Fibroblast of skin of right biceps (primary cell): ENCODE measurements around the gene SF3B4.
"Not testable (repeated sequence)": the region's sequence is repeated elsewhere in the genome, so short reads cannot be mapped to it uniquely, and the experiment has no call there.

Source experiments
- DNase-seq: peaks from one replicate; pipeline ENCODE4 v3.0.0-alpha.2; 2013

The SF3B4 gene, protein sequence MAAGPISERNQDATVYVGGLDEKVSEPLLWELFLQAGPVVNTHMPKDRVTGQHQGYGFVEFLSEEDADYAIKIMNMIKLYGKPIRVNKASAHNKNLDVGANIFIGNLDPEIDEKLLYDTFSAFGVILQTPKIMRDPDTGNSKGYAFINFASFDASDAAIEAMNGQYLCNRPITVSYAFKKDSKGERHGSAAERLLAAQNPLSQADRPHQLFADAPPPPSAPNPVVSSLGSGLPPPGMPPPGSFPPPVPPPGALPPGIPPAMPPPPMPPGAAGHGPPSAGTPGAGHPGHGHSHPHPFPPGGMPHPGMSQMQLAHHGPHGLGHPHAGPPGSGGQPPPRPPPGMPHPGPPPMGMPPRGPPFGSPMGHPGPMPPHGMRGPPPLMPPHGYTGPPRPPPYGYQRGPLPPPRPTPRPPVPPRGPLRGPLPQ

DNA sequence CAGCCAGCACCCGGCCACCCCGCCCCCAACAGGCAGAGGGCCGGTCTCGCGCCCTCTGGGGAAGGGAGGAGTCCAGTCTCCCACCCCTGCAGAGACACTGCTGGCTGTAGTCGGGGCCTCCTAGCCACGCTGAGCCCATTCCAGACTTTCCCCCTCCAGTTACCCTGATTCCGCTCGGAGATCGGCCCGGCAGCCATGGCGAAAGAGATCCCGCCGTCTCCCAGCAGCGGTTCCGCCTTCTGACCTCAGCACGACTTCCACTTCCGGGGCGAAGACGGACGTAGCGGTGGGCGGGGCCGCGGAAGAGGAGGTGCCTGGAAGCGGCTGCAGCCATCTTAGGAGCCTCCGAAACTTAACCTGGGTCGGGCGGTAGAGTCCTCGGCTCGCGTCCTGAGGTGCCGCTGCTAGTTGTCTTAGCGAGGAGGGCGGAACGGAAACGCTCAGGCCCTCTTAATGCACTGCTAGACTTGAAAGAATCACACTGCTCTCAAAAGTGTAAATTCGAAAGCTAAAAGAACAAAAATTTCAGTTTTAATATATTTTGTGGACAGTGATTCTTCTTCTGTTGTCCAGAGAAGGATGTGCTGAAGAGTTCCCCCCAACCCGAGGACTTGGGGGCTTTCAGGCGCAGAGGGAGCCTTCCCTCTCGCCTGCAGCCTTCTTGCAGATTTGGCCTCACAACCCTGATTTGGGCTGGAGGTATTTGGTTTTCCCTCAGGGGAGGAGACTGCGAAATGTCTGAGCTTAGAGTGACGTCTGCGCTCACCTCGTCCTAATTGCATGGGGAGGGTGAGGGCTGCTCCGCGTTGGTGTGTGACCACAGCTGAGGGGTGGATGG lies at the start of gene SF3B4:
TSS of gene SF3B4 (minus strand) at position 241 of the 838 bp plus-strand sequence. CDS start at position 197, 44 bp downstream.
- DNase-seq = peak; percentile 93

DNA sequence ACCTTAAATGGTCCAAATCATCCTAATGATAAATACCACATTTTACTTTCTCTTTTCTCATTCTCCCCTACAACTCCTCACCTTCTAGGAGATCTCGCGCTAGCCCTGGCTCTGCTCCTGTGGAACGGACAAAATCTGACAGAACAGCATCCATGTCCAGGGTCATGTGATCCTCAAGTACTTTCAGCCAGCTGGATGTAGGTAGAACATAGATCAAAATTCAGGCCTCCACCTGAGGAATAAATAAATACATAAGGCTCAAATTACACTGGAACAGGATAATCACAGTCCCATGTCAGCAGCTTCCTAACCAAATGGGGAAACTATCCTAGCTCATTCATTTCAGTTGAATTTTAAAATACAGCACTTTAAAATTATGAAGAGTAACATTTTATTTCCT lies 49.7 kb upstream of the SF3B4 start:
- DNase-seq = no peak

DNA sequence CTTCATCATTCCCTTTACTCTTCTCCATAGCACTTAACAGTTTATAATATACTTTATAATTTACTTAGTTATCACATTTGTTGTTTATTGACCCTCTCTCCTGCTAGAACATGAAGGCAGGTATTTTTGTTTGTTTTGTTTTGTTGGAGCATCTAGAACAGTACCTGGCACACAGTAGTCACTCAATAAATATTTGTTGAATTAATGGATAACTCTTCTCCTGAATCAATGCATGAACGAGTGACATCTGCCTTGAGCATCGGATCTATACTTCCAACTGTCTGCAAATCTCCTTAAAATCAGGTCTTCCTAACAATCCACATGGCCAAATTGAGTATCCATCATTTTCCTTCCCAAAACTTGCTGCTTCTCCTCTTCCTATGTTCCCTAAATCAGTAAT lies 44.9 kb upstream of the SF3B4 start:
- DNase-seq = no peak

DNA sequence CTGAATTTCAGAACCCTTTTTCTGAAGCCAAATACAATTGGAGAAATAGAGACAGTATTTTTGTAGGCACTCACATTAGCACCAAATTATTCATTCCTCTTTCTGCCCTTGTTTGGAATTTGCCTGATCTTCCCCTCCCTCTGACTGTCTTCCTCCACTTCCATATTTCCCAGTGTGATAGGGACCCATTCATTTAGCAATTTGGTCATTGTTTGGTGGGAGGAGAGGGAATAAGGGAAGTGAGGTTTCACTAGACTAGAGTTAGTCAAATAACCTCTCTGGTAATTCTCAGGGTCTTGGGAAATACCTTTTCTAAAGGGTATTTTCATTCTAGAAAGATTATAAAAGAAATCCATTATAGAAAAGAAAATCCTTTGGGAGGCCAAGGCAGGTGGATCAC lies 40.0 kb upstream of the SF3B4 start:
- DNase-seq = no peak

DNA sequence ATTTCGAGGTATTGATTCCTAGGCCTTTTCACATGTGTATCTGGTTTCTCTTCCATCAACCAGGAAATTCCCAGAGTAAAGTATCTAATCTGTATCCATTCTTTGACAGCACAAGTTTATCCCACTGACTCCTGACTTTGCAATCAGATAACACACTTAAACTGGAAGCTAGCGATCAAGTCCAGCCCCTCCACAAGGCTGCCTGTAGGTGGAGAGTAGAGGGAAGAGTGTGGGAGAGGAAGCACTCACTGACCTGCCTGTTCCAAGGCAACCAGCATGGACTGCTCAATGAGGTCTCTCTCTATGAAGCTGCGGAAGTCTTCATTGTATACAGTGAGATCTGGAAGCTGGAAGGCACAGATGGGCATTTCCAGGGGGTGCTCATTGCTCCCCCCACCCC lies 39.4 kb upstream of the SF3B4 start:
- no peak for DNase-seq

DNA sequence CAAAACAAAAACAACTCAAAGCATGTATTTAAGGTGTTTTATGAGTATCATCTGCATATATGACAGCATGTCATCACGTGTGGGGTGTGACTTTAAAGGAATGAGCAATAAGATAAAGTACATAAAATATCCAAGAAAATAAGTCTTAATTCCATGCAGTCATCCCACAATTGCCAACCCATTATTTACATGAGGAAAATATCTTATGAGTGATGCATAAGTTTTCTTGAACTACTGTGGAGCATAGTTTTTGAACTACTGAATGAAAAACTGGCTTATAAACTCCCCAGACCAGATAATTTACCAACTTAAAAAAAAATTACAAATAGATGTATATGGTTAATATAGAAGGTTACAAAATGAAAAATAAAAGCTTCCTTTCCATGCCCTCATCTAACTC lies 38.8 kb upstream of the SF3B4 start:
- no peak for DNase-seq

DNA sequence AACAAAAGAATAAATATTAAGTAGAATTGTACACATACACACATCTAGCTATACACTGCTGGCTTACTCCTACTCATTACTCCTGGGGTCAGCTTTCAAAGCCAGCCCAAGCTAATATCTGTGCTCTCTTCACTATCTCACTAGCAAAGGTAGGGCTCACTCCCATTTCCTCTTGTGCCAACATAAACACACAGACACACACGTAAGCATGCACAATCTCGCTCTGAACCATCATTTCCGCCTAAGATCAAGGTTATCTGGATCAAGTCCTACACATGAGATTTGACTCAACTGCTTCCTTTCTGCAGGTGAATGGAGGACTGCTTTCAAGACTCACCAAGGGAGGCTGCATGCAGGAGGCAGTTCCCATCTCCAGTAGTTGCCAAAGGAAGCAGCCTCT lies 37.8 kb upstream of the SF3B4 start:
- no peak for DNase-seq

DNA sequence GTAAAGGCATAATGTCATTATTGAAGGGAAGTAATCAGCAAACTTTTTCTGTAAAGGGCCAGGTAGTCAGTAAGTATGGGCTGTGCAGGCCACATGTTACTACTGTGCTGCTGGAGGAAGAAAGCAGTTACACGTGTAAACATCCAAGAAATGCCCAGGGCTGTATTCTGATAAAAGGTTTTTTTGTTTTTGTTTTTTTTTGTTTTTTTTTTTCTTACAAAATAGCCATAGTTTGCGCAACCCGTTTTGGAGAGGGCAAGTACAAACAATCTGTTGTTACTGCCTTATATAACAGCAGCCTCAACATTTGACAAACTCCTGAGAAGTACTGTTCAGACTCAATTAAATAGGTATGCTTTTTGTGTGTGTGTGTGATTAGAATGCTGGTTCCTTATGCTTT lies 35.8 kb upstream of the SF3B4 start:
- no peak for DNase-seq

DNA sequence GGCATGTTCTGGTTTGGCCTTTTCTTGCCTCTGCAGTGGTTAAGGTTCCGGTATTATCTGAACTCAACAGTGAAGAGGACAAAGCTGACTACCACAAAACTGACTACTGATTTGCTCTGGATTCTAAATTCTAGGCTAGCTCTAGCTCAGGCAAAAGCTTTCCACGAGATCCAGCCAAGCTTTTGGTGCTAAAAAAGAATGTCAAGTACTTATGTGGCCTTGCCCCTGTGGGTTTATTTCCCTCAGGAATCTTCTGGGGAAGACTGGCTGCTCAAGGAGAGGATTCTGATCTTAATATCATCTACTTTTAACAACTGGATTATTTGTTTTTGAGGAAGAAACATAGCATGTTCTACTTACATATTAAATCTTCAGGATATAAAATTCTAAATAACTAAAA lies 35.1 kb upstream of the SF3B4 start:
- DNase-seq = no peak

DNA sequence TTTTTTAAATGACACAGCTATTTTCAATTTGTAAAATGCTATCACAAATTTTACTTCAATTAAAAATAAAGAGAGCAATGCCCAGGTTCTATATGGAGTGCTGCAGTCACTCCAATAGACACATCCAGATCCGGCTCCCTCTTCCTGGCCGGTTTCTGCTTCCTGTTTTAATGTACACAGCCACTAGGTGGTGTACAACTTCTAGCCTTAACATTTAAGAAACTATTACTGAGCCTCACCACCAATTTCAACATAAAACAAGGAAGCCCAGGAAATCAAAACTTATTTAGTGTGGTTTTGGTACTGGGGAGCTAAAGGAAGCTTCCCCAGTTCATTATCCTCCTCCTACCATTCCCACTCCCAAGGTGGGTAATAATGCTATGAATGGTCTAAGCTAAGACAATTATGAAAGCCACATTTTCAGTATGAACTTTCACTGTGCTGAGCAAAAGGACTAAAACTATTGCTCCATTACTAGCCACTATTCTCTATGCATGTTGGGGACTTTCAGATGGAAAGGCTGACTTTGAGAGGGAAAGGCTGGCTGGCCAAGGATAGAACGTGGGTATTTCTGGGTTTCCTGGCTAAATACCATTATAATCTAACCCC lies 34.5 kb upstream of the SF3B4 start:
- DNase-seq = peak; percentile 75

DNA sequence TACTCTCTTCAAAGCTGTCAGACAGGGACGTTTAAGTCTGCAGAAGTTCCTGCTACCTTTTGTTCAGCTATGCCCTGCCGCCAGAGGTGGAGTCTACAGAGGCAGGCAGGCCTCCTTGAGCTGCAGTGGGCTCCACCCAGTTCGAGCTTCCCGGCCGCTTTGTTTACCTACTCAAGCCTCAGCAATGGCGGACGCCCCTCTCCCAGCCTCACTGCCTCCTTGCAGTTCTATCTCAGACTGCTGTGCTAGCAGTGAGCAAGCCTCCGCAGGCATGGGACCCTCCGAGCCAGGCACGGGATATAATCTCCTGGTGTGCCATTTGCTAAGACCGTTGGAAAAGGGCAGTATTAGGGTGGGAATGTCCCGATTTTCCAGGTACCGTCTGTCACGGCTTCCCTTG lies 29.9 kb upstream of the SF3B4 start:
- not testable (repeated sequence) for DNase-seq

DNA sequence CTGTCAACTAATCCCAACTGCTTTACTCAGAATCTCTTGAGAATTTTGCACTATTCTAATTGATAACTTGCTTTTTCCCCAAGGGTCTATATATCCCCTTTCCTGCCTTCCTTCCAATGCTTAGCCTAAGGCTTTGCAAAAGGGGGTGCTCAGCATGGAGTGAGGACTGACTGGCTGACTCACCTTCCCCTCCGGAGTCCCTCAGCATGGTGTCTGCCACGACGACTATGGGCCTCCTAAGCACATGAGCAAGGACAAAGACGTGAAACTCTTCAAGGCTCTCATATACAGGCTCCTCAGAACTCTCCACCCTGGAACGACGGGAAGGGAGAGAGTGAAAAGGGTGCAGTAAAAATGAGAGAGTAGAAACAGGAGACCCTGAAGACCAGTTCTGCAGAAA lies 22.3 kb upstream of the SF3B4 start:
- DNase-seq = no peak

DNA sequence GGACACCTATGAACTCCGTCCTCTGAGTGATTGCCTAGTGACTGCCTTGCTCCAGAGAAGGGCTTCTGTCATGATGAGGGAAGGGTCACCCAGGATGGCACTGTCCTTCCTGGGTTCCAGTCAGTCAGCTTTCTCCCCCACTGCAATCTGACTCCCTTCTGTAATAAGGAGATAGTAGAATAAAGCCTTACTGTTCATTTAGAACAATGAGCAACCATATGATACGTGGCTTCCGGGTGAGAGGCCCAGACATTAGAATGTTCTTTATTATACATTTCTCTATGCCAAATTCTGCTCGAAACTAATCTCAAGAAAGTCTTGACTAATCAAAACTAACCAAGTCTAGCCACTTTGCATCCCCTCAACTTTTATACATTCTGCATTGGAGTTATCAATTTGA lies 17.6 kb upstream of the SF3B4 start:
- DNase-seq = no peak

DNA sequence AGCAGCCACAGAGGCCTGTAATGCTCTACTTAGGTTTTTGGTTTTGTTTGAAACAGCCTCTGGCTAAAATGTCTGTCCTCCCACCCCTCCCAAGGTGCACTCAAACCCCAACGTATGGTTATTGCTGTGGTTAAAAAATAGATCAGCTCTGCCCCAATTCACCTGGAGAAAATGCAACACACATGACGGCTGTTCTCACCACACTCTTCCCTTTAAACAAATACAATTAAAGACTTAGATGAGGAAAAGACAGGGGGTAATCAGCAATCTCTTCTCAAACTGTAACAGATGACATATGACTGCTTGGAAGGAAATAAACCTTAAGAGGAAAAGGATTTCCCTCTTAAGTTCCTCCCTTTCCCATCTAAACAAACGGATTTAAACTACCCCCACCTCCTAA lies 15.3 kb upstream of the SF3B4 start:
- DNase-seq = no peak

DNA sequence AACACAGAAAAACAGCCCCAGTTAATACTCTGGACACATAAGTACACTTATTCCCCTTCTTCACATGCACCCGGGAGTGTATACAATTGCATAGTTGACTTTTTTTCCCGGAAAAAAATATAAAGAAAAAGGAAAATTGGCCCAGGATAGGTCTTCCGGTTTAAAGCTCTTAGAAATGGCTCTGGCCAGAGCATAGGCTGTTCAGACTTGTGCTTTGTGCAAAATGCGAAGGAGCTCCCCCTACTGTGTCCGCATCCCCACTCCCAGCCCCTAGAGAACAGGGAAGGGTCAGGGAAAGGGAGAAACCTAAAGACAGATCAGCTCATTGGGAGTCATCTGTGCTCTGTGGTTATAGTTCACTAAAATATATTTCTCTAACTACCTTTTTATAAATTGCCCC lies 14.6 kb upstream of the SF3B4 start:
- DNase-seq = peak; percentile 36

DNA sequence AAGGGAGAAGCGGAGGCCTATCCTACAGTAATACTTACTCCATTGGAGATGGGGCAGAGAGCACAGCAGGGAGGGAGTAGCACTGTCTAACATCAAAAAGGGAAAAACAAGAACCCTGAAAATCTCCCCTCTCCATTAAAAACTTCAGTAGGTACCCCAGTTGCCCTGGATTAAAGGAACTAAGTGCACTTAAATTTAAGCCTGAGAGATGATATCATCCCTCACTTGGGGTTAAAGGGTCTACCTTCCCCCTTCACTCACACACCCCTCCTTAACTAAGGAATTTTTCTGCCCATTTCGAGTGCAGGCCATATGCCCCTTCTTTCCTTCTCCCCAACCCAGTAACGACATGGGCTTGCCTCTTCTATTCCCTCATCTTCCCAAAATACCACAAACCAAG lies 12.8 kb upstream of the SF3B4 start:
- DNase-seq = no peak

DNA sequence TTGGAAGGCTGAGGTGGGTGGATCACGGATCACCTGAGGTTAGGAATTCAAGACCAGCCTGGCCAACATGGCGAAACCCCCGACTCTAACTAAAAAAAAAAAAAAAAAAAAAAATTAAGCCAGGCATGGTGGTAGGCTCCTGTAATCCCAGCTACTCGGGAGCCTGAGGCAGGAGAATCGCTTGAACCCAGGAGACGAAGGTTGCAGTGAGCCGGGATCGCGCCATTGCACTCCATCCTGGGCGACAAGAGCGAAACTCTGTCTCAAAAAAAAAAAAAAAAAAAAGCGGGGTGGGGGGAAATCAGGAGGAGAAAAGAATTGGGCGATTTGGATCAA lies 11.0 kb upstream of the SF3B4 start:
- DNase-seq = not testable (repeated sequence)

DNA sequence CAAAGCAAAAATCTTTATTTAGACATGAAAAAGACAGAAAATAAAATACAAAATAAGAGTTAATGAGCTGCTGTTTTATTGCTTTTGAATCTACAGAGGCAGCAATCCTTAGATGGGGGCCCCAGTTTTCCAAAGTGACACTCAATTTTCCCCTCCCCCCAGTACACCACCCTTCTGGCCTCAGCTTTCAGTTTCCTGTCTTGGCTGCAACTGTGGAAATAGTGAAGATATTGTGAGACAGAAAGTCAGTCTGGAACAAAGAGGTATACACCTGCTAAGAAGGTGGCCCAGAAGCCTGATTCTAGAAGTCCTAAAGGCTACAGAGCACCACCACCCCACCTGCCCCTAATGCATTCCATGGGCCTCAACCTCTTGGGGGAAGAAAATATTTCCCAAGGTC lies 10.2 kb upstream of the SF3B4 start:
- no peak for DNase-seq

DNA sequence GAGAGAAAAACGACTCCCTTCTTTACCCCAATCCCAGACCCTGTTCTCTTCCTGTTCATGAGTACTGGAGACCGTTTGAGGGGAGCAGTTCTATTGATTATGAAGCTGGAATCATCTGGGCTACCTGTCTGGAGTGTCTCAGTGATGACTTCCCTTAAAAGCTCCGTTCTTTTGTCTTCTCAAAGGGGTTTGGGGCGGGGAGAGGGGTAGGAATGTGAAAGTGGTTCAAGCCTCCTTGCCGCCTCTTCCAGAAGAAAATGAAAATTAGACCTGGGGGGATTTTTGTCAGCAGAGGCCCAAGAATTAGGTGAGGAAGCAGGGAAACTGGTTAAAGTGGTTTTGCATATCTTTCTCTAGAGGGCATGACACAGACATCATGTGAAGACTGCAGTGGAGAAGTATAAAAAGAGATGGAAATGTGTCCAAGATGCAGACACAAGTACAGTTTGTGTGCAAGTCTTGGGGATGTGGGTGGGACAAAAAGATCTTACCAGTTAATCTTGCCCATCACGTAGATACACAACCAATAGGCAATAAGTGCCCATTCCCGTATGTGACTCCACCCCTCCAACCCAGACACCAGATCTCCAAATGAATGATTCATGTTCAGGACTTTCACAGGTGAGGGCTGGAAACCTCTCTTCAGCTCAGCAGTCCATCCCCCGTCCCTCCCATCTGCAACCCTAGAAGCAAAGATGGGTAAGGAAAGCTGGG lies 9.5 kb upstream of the SF3B4 start:
- peak; percentile 51 for DNase-seq

DNA sequence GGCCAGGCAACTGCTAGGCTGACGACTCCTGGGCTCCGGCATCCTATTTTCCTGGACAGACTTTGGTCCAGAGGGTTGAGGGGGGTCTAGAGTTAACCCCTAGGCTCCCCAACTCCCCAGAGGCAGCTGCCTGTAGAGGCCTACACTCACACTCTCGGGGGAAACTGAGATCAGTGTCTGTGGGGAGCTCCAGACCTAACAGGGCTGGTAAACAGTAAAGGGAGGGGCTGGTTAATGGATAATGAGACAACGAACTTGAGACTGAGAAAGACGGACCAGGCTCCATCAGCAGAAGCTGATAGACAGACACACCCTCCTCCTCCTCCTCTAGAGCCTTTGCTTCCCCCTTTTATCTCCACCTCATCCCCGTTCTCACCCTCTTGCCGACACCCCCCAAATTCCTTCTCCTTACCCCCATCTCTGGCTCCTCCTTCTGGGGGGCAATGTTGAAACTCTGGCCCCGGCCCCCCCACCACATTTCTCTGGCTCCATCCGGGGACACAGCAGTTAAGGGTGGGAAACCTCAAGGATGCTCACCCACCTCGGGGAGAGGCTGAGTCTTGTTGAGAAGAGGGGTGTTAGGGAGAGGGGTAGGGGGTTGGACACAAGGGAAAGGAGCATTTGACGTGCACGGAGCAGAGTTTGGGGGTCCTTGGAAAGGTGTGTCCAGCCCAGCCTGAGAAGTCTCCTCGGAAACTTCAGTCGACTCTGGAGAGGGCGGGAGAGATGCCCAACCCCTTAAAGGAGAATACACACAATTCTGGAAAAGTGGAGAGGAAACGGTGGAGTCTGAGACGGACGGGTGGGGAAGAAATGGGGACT lies 8.8 kb upstream of the SF3B4 start, which contains the start of gene MTMR11:
TSS of gene MTMR11 (minus strand) at position 710 of the 822 bp plus-strand sequence. CDS start at position 478, 232 bp downstream.
- DNase-seq = peak; percentile 55

DNA sequence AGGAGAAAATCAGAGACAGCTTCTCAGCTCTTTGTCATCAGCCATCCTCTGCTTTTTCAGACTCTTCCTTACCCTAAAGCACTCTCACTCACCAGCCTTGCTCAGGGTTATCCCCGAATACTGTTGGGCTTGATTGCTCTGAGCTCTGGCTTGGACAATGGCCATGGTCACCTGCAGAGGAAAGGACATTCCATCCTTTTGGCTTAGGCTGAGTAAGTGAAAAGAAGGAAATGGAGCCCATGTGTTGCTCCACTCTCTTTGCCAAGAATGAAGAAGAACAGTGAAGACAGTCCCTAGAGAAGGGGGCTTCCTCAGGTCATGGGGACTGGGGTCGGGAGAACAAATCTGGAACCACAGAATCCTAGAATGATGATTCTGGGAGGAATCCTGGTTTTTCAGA lies 6.8 kb upstream of the SF3B4 start:
- no peak for DNase-seq

DNA sequence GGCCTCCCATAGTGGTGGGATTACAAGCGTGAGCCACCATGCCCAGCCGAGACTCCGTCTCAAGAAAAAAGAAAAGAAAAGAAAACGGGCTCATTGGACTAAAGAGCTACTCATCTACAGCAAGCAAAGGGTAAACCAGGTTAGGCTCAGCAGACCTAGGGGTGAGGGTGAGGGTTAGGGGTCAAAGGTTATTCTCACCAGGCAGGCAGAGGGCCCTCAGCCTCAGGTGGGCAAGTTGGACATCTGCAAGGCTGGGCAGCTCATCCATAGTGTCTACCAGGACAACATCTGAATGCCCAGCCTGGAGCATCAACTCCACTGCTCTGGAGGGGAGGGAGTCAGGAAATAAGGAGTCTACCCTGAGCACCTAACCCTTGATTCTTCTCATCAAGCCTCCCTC lies 5.6 kb upstream of the SF3B4 start:
- DNase-seq = no peak
